ENCODE results near the gene SCEL. TPM values are rescaled to one million over a fixed set of nuclear protein-coding genes. Genes with fewer than 3 reads are reported as not detected.

Gene SCEL
- total and polyA plus RNA-seq, 8 donors: 0.19 to 76.8 (median 1.0) TPM; not detected in 4

- intact Hi-C loops (cut with DNase I; ENCODE audit: low total_unique reads): loop anchor here (10.0 kb wide), 1 partner anchor 68 kb away; no protein-coding TSS in a partner anchor
- no peaks in the 10 kb centered on the region for H3K9me3 ChIP-seq
- TF ChIP-seq CTCF (IDR thresholded peaks at IDR 0.05) (no peak), POLR2A (IDR thresholded peaks at IDR 0.05) (no peak), POLR2AphosphoS5 (IDR thresholded peaks at IDR 0.05) (no peak), EP300 (IDR thresholded peaks at IDR 0.05) (no peak)
These were observed 27.6 kb downstream of the SCEL start for GRCh38 chr13:77563111-77563510.

GRCh38 chr13:77565635-77566034 is 30.1 kb downstream of the SCEL start:
- Histone ChIP-seq H3K4me3 (no peak overlapping the region), H3K27ac (no peak overlapping the region), H3K36me3 (no peaks in the 10 kb centered on the region), H3K9me3 (no peaks in the 10 kb centered on the region), H3K4me1 (no peaks in the 10 kb centered on the region), H3K27me3 (no peaks in the 10 kb centered on the region)
- 0 to 9% (median 5%) methylated on average over 2 of the region's 2 CpGs for whole genome bisulfite sequencing, 5 donors
- intact Hi-C loops (cut with DNase I; ENCODE audit: low total_unique reads): loop anchor here (10.0 kb wide), 1 partner anchor 71 kb away; no protein-coding TSS in a partner anchor
- peak in 1 of 2 donors; percentile 66 for DNase-seq
- TF ChIP-seq CTCF (IDR thresholded peaks at IDR 0.05): no peak
- no peak for TF ChIP-seq POLR2AphosphoS5 (IDR thresholded peaks at IDR 0.05)
- no peak for TF ChIP-seq POLR2A (IDR thresholded peaks at IDR 0.05)
- TF ChIP-seq EP300 (IDR thresholded peaks at IDR 0.05): no peak

More at GRCh38 chr13:77563111-77563510, 27.6 kb downstream of the SCEL start:
- Histone ChIP-seq H3K4me1 (peaks cover 0 to 3% (median 2%) of the 10 kb centered on the region in 4 donors), H3K27ac (no peak overlapping the region), H3K36me3 (no peaks in the 10 kb centered on the region), H3K27me3 (no peaks in the 10 kb centered on the region), H3K4me3 (no peak overlapping the region)
- 9 to 21% (median 13%) methylated on average over 1 of the region's 1 CpG for WGBS, 5 donors
- peak in 1 of 2 donors; percentile 71 for DNase-seq

- H3K4me3 ChIP-seq: no peak overlapping the region
- WGBS, 5 donors: 73 to 80% (median 78%) methylated on average over 5 of the region's 5 CpGs
- intact Hi-C loops (cut with DNase I; ENCODE audit: low total_unique reads): no loop called here
- no peak for TF ChIP-seq CTCF (IDR thresholded peaks at IDR 0.05)
- TF ChIP-seq EP300 (IDR thresholded peaks at IDR 0.05): no peak
- TF ChIP-seq POLR2AphosphoS5 (IDR thresholded peaks at IDR 0.05): no peak
- TF ChIP-seq POLR2A (IDR thresholded peaks at IDR 0.05): no peak
- H3K27ac ChIP-seq: no peak overlapping the region
- no peaks in the 10 kb centered on the region for H3K27me3 ChIP-seq
- no peaks in the 10 kb centered on the region for H3K9me3 ChIP-seq
- no peak for DNase-seq
- H3K36me3 ChIP-seq: no peaks in the 10 kb centered on the region
- no peaks in the 10 kb centered on the region for H3K4me1 ChIP-seq
These were observed 36.5 kb downstream of the SCEL start for GRCh38 chr13:77571956-77572355.

- no peaks in the 10 kb centered on the region for H3K4me1 ChIP-seq
- no peak overlapping the region for H3K4me3 ChIP-seq
- no peaks in the 10 kb centered on the region for H3K36me3 ChIP-seq
- TF ChIP-seq POLR2A (IDR thresholded peaks at IDR 0.05) (no peak), POLR2AphosphoS5 (IDR thresholded peaks at IDR 0.05) (no peak), EP300 (IDR thresholded peaks at IDR 0.05) (no peak), CTCF (IDR thresholded peaks at IDR 0.05) (no peak)
- DNase-seq: peak in 1 of 2 donors; percentile 15
- intact Hi-C loops (cut with DNase I; ENCODE audit: low total_unique reads): no loop called here
- no peaks in the 10 kb centered on the region for H3K9me3 ChIP-seq
- no peak overlapping the region for H3K27ac ChIP-seq
- WGBS, 5 donors: 65 to 73% (median 70%) methylated on average over 3 of the region's 3 CpGs
- H3K27me3 ChIP-seq: peaks cover 0 to 6% (median 0%) of the 10 kb centered on the region in 3 donors
These were observed 38.6 kb downstream of the SCEL start for GRCh38 chr13:77574096-77574495.
